OCI-LY3 (cell line): Measurements from ENCODE around the gene ZNF296.

Experiments
- H2AFZ ChIP-seq: fragments of 200-600, 300-600 bp; shearing (Covaris generic); 2 replicates; pipeline ENCODE4 v1.6.0; 2014; ENCODE audit warnings: antibody characterized with exemption, low read depth, low read length
- H3K27ac ChIP-seq: fragments of 200-600, 300-600 bp; sonication (generic); 2 replicates; pipeline ENCODE4 v1.5.1; 2014; ENCODE audit warnings: mild to moderate bottlenecking, low read length, moderate library complexity, mixed read lengths
- H3K27me3 ChIP-seq: fragments of 200-600, 300-600 bp; sonication (generic); 2 replicates; pipeline ENCODE4 v1.6.1; 2014; ENCODE audit warnings: low read depth, low read length, mixed read lengths
- H3K36me3 ChIP-seq: fragments of 200-600, 300-600 bp; sonication (generic); replicated peaks from 2 replicates; pipeline ENCODE3; 2014; ENCODE audit warnings: low read depth, low read length, mixed read lengths
- H3K4me1 ChIP-seq: fragments of 300-600, 200-600 bp; sonication (generic); 2 replicates; pipeline ENCODE4 v1.6.1; 2014; ENCODE audit warnings: low read length, mixed read lengths
- H3K4me2 ChIP-seq: fragments of 200-600, 300-600 bp; sonication (generic); 2 replicates; pipeline ENCODE4 v1.6.1; 2014; ENCODE audit warnings: low read length, mixed read lengths
- H3K4me3 ChIP-seq: fragments of 300-600, 200-600 bp; sonication (generic); 2 replicates; pipeline ENCODE4 v1.5.1; 2014; ENCODE audit warnings: antibody characterized with exemption, mild to moderate bottlenecking, low read length, moderate library complexity
- H3K79me2 ChIP-seq: fragments of 300-600, 200-600 bp; shearing (Covaris generic); 2 replicates; pipeline ENCODE4 v1.6.1; 2014; ENCODE audit warnings: mild to moderate bottlenecking, low read length, mixed read lengths
- H3K9ac ChIP-seq: fragments of 300-600, 200-600 bp; shearing (Covaris generic); 2 replicates; pipeline ENCODE4 v1.6.0; 2014; ENCODE audit warnings: mild to moderate bottlenecking, low read length, moderate library complexity
- H3K9me3 ChIP-seq: fragments of 200-600, 300-600 bp; shearing (Covaris generic); 2 replicates; pipeline ENCODE4 v1.6.1; 2014; ENCODE audit warnings: low read length, mixed read lengths; ENCODE audit not compliant: insufficient read depth
- H4K20me1 ChIP-seq: fragments of 200-600, 300-600 bp; sonication (generic); 2 replicates; pipeline ENCODE4 v1.6.1; 2016; ENCODE audit warnings: low read length, mixed read lengths; ENCODE audit not compliant: insufficient read depth
- CTCF ChIP-seq: fragments of 200-600, 300-600 bp; sonication (generic); IDR thresholded peaks from 2 replicates; pipeline ENCODE4 v1.5.1; 2014; ENCODE audit warnings: antibody characterized with exemption, low read length, low read depth
- EZH2phosphoT487 ChIP-seq: fragments of 200-600 bp; shearing (Covaris generic); IDR thresholded peaks from 2 replicates; pipeline ENCODE4 v1.6.1; 2018; ENCODE audit warnings: antibody characterized with exemption, mixed run types, low read depth

The ZNF296 gene

GRCh38 chr19:45074744-45075300, 1.5 kb downstream of the ZNF296 start:
- Histone ChIP-seq H3K36me3 (peaks cover 36% of the 10 kb centered on the region), H3K9me3 (no peaks in the 10 kb centered on the region), H3K4me3 (peak overlapping the region; percentile 92), H3K9ac (peak overlapping the region; percentile 88), H3K27me3 (no peaks in the 10 kb centered on the region), H3K4me2 (peak overlapping the region; percentile 92), H4K20me1 (peaks cover 31% of the 10 kb centered on the region), H2AFZ (no peak overlapping the region), H3K79me2 (peaks cover 80% of the 10 kb centered on the region), H3K27ac (peak overlapping the region; percentile 92), H3K4me1 (peaks cover 27% of the 10 kb centered on the region)
- TF ChIP-seq EZH2phosphoT487: no peak
- no peak for TF ChIP-seq CTCF

GRCh38 chr19:45071969-45072790, 4.1 kb downstream of the ZNF296 start:
- Histone ChIP-seq H3K27me3 (no peaks in the 10 kb centered on the region), H3K4me1 (peaks cover 17% of the 10 kb centered on the region), H2AFZ (no peak overlapping the region), H3K4me2 (no peak overlapping the region), H3K9me3 (no peaks in the 10 kb centered on the region), H3K9ac (no peak overlapping the region), H4K20me1 (peaks cover 31% of the 10 kb centered on the region), H3K79me2 (peaks cover 61% of the 10 kb centered on the region), H3K36me3 (peaks cover 54% of the 10 kb centered on the region), H3K4me3 (no peak overlapping the region), H3K27ac (no peak overlapping the region)
- TF ChIP-seq EZH2phosphoT487 (no peak), CTCF (no peak)

GRCh38 chr19:45071545-45071938, 4.7 kb downstream of the ZNF296 start:
- Histone ChIP-seq H3K4me1 (peaks cover 11% of the 10 kb centered on the region), H3K9me3 (no peaks in the 10 kb centered on the region), H2AFZ (no peak overlapping the region), H3K27ac (no peak overlapping the region), H3K4me3 (no peak overlapping the region), H3K79me2 (peaks cover 55% of the 10 kb centered on the region), H3K4me2 (no peak overlapping the region), H4K20me1 (peaks cover 31% of the 10 kb centered on the region), H3K9ac (no peak overlapping the region), H3K36me3 (peaks cover 56% of the 10 kb centered on the region), H3K27me3 (no peaks in the 10 kb centered on the region)
- TF ChIP-seq CTCF (no peak), EZH2phosphoT487 (no peak)

GRCh38 chr19:45070861-45071544, 5.3 kb downstream of the ZNF296 start:
- no peak for TF ChIP-seq EZH2phosphoT487
- no peak for TF ChIP-seq CTCF
- Histone ChIP-seq H3K36me3 (peaks cover 57% of the 10 kb centered on the region), H3K27me3 (no peaks in the 10 kb centered on the region), H2AFZ (no peak overlapping the region), H3K79me2 (peaks cover 50% of the 10 kb centered on the region), H3K4me2 (no peak overlapping the region), H3K4me3 (no peak overlapping the region), H3K9me3 (no peaks in the 10 kb centered on the region), H4K20me1 (peaks cover 31% of the 10 kb centered on the region), H3K9ac (no peak overlapping the region), H3K4me1 (peaks cover 10% of the 10 kb centered on the region), H3K27ac (no peak overlapping the region)
